ENCODE results near the gene ADK.

ADK gene

GRCh38 chr10:74754381-74754821, 603.4 kb downstream of the ADK start:
- DNase-seq = no peak

GRCh38 chr10:74755273-74755672, 604.3 kb downstream of the ADK start:
- DNase-seq = no peak
